Body of pancreas (tissue), 4 donors: Measurements from ENCODE around the gene ECM2.

Experiments
- POLR2A ChIP-seq, 3 donors: fragments of 450-650 bp; IDR thresholded peaks; one replicate each; pipeline ENCODE4 v1.6.1; 2016; ENCODE audit warnings: antibody characterized with exemption in 3 of 3, mild to moderate bottlenecking in 2 of 3
- TF ChIP-seq, protein P1 (sequence below), 7 experiments: fragments of 450-650 bp in 4 of 7; fragments of 200-600 bp in 3 of 7; sonication (generic) in 3 of 7; IDR thresholded peaks; one replicate each; pipeline ENCODE4 v1.5.1; 2016 to 2019; ENCODE audit warnings: antibody characterized with exemption in 7 of 7

DNA sequence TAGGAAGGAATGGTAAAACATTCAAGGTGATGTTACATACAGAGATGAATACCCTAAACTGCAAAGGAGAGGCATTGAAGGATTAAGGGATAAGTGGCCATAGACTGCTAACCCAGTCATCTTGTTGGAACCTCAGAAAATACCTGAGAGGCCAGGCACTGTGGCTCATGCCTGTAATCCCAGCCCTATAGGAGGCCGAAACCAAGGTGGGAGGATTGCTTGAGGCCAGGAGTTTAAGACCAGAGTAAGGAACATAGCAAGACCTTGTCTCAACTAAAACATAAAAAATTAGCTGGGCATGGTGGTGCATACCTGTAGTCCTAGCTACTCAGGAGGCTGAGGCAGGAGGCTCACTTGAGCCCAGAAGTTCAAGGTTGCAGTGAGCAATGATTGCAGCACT is 10.9 kb downstream of the ECM2 start:
- TF ChIP-seq, protein P1, sequence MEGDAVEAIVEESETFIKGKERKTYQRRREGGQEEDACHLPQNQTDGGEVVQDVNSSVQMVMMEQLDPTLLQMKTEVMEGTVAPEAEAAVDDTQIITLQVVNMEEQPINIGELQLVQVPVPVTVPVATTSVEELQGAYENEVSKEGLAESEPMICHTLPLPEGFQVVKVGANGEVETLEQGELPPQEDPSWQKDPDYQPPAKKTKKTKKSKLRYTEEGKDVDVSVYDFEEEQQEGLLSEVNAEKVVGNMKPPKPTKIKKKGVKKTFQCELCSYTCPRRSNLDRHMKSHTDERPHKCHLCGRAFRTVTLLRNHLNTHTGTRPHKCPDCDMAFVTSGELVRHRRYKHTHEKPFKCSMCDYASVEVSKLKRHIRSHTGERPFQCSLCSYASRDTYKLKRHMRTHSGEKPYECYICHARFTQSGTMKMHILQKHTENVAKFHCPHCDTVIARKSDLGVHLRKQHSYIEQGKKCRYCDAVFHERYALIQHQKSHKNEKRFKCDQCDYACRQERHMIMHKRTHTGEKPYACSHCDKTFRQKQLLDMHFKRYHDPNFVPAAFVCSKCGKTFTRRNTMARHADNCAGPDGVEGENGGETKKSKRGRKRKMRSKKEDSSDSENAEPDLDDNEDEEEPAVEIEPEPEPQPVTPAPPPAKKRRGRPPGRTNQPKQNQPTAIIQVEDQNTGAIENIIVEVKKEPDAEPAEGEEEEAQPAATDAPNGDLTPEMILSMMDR (IDR thresholded peaks at IDR 0.05), result no peak
- TF ChIP-seq POLR2A (IDR thresholded peaks at IDR 0.05), result no peak
